ENCODE measurements around the gene HS6ST3.
"Not testable (repeated sequence)": the region's sequence is repeated elsewhere in the genome, so short reads cannot be mapped to it uniquely, and the experiment has no call there.

The HS6ST3 gene

DNA sequence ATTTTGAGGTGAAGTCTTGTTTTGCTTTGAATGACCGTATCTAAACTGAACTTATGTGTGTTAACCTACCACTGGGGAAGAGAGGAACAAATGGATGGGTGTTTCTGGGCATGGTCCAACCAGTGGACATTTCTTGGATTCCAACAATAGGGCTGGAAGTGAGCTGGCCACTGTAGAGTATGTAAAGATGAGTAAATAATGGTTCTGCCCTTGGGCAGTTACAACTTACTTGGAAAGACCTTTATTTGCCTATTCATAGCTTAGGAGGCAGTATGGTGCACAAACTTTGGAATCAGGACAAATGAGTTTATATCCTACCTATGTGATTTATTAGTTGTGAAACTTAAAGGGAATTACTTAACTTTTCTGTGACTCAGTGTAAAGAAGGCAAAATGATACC is 429.5 kb downstream of the HS6ST3 start:
- no peak overlapping the region for H3K4me3 ChIP-seq (ENCODE audit: control insufficient read depth, low read depth, low read length)
- TF ChIP-seq, protein P1, sequence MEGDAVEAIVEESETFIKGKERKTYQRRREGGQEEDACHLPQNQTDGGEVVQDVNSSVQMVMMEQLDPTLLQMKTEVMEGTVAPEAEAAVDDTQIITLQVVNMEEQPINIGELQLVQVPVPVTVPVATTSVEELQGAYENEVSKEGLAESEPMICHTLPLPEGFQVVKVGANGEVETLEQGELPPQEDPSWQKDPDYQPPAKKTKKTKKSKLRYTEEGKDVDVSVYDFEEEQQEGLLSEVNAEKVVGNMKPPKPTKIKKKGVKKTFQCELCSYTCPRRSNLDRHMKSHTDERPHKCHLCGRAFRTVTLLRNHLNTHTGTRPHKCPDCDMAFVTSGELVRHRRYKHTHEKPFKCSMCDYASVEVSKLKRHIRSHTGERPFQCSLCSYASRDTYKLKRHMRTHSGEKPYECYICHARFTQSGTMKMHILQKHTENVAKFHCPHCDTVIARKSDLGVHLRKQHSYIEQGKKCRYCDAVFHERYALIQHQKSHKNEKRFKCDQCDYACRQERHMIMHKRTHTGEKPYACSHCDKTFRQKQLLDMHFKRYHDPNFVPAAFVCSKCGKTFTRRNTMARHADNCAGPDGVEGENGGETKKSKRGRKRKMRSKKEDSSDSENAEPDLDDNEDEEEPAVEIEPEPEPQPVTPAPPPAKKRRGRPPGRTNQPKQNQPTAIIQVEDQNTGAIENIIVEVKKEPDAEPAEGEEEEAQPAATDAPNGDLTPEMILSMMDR (IDR thresholded peaks at IDR 0.05; ENCODE audit: control insufficient read depth, insufficient read depth, low read depth, low read length, missing control alignments) = no peak
- DNase-seq (ENCODE audit: low read depth) = no peak

DNA sequence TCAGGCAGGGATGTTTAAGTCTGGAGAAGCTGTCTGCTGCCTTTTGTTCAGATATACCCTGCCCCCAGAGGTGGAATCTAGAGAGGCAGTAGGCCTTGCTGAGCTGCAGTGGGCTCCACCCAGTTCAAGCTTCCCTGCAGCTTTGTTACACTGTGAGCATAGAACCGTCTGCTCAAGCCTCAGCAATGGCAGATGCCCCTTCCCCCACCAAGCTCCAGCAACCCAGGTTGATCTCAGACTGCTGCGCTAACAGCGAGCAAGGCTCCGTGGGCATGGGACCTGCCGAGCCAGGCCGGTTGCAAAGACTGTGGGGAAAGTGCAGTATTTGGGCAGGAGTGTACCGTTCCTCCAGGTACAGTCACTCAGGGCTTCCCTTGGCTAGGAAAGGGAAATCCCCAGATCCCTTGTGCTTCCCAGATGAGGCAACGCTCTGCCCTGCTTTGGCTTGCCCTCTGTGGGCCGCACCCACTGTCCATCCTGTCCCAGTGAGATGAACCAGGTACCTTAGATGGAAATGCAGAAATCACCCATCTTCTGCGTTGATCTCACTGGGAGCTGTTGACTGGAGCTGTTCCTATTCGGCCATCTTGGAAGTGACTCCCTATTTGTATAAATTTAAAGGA is 434.6 kb downstream of the HS6ST3 start:
- DNase-seq (ENCODE audit: low read depth) = not testable (repeated sequence)

DNA sequence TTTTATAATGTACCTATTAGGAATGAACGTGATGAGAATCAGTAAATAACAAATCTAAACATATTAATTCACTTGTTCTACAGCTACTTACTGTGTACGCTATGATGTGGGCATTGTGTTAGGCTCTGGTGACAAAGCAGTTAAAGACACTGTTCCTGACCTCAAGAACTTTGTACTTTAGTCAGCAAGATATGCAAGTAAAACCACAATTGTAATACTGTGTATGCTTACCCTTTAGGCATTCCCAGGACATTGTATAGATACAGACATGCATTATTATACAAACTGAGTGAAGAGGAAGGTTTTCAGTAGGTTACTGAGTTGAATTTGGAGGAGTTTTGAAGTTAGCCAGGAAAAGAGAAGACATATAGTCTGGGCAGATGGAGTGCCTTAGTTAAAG is 435.8 kb downstream of the HS6ST3 start:
- H3K4me3 ChIP-seq (ENCODE audit: control insufficient read depth, low read depth, low read length) = no peak overlapping the region
- TF ChIP-seq, protein P1 (IDR thresholded peaks at IDR 0.05; ENCODE audit: control insufficient read depth, insufficient read depth, low read depth, low read length, missing control alignments) = no peak
- DNase-seq (ENCODE audit: low read depth) = no peak

More for the DNA sequence above, 434.6 kb downstream of the HS6ST3 start:
- H3K4me3 ChIP-seq (ENCODE audit: control insufficient read depth, low read depth, low read length) = not testable (repeated sequence)

DNA sequence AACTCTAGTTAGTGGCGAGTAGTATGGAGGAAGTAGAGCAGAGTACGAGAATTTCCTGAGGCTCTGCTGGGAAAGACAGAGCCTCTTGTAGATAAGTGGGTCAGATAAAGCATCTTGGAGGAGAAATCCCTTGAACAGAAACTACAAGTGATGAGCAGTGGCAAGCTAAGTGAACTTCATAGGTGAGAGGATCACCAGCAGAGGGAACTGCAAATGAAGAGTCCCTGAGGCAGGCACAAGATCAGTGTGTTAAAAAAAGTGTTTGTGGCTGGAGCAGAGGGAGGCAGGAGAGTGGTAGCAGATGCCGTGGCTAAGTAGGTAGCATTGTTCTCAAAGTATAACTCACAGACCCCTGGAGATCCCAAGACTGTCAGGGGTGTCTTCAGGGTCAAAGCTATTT is 437.6 kb downstream of the HS6ST3 start:
- TF ChIP-seq, protein P1 (IDR thresholded peaks at IDR 0.05; ENCODE audit: control insufficient read depth, insufficient read depth, low read depth, low read length, missing control alignments) = no peak
- no peak overlapping the region for H3K4me3 ChIP-seq (ENCODE audit: control insufficient read depth, low read depth, low read length)
- no peak for DNase-seq (ENCODE audit: low read depth)

DNA sequence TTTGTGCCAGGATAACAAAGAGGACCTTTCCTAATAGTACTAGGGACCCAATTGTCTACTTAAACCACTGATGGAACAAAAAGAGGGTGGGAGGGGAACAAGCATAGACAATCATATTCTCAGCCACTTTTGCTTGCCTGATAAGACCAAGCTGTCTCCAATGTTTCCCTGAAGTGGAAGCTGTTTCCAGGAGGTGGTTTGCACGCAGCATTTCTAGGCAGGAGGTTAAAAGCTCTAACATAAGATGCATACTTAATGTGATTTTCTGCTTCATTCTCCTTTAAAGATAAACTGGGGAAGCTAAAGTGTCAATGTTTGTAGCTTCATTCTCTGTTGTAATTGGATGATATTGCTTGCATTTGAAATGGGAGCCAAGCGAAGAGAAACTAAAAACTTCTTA is 442.9 kb downstream of the HS6ST3 start:
- TF ChIP-seq, protein P1 (IDR thresholded peaks at IDR 0.05; ENCODE audit: control insufficient read depth, insufficient read depth, low read depth, low read length, missing control alignments) = no peak
- H3K4me3 ChIP-seq (ENCODE audit: control insufficient read depth, low read depth, low read length) = no peak overlapping the region
- DNase-seq (ENCODE audit: low read depth) = no peak

DNA sequence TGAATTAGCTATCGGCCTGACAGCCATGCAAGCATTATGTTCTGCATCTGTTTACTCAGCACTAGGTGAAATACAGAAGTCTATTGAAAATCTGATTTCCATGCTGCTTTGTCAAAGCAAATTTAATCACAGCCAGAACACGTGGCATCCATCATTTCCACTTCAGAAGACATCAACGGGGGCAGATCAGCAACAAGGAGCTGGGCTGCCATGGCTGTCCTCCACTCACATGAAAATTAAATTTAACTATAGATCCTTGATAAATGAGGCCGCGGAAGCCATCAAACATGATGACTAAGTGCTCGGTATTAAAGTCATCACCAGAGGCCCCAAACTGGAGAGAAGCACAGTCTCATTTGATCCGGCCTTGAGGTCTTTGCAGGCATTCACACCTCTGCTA is 443.5 kb downstream of the HS6ST3 start:
- TF ChIP-seq, protein P1 (IDR thresholded peaks at IDR 0.05; ENCODE audit: control insufficient read depth, insufficient read depth, low read depth, low read length, missing control alignments) = no peak
- H3K4me3 ChIP-seq (ENCODE audit: control insufficient read depth, low read depth, low read length) = no peak overlapping the region
- no peak for DNase-seq (ENCODE audit: low read depth)

DNA sequence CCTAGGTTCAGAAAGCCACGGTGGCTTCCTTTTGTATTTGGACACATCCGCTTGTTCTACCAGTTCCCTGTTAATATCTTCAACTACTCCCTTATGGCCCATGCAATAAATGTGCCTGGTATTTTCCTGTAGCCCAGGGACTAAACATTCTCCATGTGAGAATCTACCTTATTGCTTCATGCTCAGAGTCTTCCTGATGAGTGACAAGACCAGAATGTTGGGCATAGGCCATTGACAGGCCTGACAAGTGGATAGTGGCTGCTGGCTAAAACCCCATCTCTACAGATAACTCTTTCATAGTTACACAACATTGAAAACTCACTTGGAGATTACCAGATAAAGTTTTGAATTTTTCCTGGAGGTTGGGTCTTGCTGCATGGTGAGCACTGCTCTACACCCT is 449.9 kb downstream of the HS6ST3 start:
- no peak overlapping the region for H3K4me3 ChIP-seq (ENCODE audit: control insufficient read depth, low read depth, low read length)
- TF ChIP-seq, protein P1 (IDR thresholded peaks at IDR 0.05; ENCODE audit: control insufficient read depth, insufficient read depth, low read depth, low read length, missing control alignments) = no peak
- DNase-seq (ENCODE audit: low read depth) = no peak
